Neural cell (in vitro differentiated cells): Measurements from ENCODE around the gene CLCN4.

Source experiments
- EP300 ChIP-seq: fragments of 450-650 bp; conservative IDR thresholded peaks from 2 replicates; pipeline ENCODE4 v1.6.1; 2014; ENCODE audit warnings: antibody characterized with exemption, mild to moderate bottlenecking, moderate library complexity; ENCODE audit not compliant: poor library complexity, severe bottlenecking
- EZH2 ChIP-seq: fragments of 200-600, 300-800 bp; shearing (Covaris generic), sonication (generic); IDR thresholded peaks from 2 replicates; pipeline ENCODE4 v1.6.1; 2014; ENCODE audit warnings: antibody characterized with exemption, low read length, borderline replicate concordance, mild to moderate bottlenecking; ENCODE audit not compliant: insufficient read depth, poor library complexity, severe bottlenecking
- MXI1 ChIP-seq: fragments of 450-650 bp; conservative IDR thresholded peaks from 2 replicates; pipeline ENCODE4 v1.6.1; 2014; ENCODE audit warnings: antibody characterized with exemption, mild to moderate bottlenecking; ENCODE audit not compliant: poor library complexity, severe bottlenecking
- POLR2AphosphoS5 ChIP-seq: IDR thresholded peaks from 2 replicates; pipeline ENCODE4 v1.6.1; 2012
- RAD21 ChIP-seq: fragments of 450-650 bp; conservative IDR thresholded peaks from 2 replicates; pipeline ENCODE4 v1.6.1; 2014; ENCODE audit warnings: antibody characterized with exemption, mild to moderate bottlenecking, moderate library complexity
- SMC3 ChIP-seq: fragments of 450-650 bp; conservative IDR thresholded peaks from 2 replicates; pipeline ENCODE4 v1.6.1; 2014; ENCODE audit warnings: antibody characterized with exemption, mild to moderate bottlenecking, moderate library complexity; ENCODE audit not compliant: poor library complexity
- TAF1 ChIP-seq: IDR thresholded peaks from 2 replicates; pipeline ENCODE4 v1.6.1; 2012; ENCODE audit warnings: low read depth
- TF ChIP-seq, protein P1 (sequence below): fragments of 450-650 bp; IDR thresholded peaks from 2 replicates; pipeline ENCODE4 v1.5.1; 2014; ENCODE audit warnings: antibody characterized with exemption, mild to moderate bottlenecking, moderate library complexity; ENCODE audit not compliant: poor library complexity, severe bottlenecking

- TF ChIP-seq TAF1 (no peak), SMC3 (no peak), EZH2 (no peak), POLR2AphosphoS5 (no peak), MXI1 (no peak), EP300 (no peak), RAD21 (no peak)
- TF ChIP-seq, protein P1, sequence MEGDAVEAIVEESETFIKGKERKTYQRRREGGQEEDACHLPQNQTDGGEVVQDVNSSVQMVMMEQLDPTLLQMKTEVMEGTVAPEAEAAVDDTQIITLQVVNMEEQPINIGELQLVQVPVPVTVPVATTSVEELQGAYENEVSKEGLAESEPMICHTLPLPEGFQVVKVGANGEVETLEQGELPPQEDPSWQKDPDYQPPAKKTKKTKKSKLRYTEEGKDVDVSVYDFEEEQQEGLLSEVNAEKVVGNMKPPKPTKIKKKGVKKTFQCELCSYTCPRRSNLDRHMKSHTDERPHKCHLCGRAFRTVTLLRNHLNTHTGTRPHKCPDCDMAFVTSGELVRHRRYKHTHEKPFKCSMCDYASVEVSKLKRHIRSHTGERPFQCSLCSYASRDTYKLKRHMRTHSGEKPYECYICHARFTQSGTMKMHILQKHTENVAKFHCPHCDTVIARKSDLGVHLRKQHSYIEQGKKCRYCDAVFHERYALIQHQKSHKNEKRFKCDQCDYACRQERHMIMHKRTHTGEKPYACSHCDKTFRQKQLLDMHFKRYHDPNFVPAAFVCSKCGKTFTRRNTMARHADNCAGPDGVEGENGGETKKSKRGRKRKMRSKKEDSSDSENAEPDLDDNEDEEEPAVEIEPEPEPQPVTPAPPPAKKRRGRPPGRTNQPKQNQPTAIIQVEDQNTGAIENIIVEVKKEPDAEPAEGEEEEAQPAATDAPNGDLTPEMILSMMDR = no peak
Measured at GRCh38 chrX:10128386-10128785, 28.4 kb upstream of the CLCN4 start.
